ENCODE data around the gene COL12A1. TPM values are rescaled to one million over a fixed set of nuclear protein-coding genes. Genes with fewer than 3 reads are reported as not detected.
A peak's percentile ranks its signal among the peaks of the same experiment; 100 is the strongest.

Gene COL12A1
- total and polyA plus RNA-seq, 9 of the 15 experiments (the other 6 are each of a cell fraction or from before 2014, with no cell fraction given), result 0.11 TPM; not detected in 8

DNA sequence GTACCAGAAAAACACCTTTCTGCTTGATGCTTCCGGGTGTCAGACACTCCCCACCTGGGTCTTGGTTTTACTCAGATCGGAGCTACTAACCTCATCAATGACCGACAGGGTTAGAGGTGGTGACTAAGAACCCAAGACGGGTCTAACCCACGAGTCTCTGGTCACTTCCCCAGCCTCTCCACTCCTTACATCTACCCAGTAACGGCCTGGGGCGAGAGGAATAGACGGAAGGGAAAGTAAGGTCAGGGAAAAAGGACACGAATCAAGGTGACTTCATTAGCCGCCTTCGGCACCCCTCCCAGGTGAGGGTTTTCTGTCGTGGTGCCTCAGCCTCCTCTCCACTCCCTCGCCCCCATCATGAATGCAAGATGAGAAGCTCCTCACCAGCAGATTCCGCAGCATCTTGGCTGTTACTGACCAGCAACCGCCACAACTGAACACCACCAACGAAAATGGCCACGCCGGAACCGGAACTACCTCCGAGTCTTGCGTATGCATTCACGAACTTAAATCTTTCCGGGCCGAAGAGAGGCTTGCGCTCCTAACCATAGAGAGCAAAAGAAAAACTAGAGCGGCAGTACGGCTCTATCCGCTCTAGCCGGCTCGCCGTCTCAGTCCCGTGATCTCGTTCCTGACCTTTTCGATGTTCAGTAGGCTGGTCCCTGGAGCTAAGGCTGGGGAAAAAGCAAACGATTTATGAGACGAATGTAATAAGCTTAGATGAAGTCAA is 37.6 kb upstream of the COL12A1 start, which contains the start of gene COX7A2 (continued):
- TF ChIP-seq, protein P1, sequence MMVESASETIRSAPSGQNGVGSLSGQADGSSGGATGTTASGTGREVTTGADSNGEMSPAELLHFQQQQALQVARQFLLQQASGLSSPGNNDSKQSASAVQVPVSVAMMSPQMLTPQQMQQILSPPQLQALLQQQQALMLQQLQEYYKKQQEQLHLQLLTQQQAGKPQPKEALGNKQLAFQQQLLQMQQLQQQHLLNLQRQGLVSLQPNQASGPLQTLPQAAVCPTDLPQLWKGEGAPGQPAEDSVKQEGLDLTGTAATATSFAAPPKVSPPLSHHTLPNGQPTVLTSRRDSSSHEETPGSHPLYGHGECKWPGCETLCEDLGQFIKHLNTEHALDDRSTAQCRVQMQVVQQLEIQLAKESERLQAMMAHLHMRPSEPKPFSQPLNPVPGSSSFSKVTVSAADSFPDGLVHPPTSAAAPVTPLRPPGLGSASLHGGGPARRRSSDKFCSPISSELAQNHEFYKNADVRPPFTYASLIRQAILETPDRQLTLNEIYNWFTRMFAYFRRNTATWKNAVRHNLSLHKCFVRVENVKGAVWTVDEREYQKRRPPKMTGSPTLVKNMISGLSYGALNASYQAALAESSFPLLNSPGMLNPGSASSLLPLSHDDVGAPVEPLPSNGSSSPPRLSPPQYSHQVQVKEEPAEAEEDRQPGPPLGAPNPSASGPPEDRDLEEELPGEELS (CRISPR knock-in tag; IDR thresholded peaks at IDR 0.05; ENCODE audit: borderline replicate concordance), result no peak
- no peak for TF ChIP-seq CHCHD3 (CRISPR knock-in tag; IDR thresholded peaks at IDR 0.05)
- peak; percentile 81 for TF ChIP-seq MYBL2 (IDR thresholded peaks at IDR 0.05; ENCODE audit: low read depth)
- TF ChIP-seq MYBL2 (CRISPR knock-in tag; IDR thresholded peaks at IDR 0.05; ENCODE audit: borderline replicate concordance), result no peak
- no peak for TF ChIP-seq KLF10 (CRISPR knock-in tag; IDR thresholded peaks at IDR 0.05)
- no peak for TF ChIP-seq KHSRP (IDR thresholded peaks at IDR 0.05)
- no peak for TF ChIP-seq ZNF121 (CRISPR knock-in tag; conservative IDR thresholded peaks at IDR 0.05)
- peak in 1 of 2 experiments; percentile 48; a peak in 1 of 4 replicates for TF ChIP-seq SIN3A (IDR thresholded peaks at IDR 0.05; ENCODE audit: borderline replicate concordance in 2 of 2, control insufficient read depth in 1 of 2, low read depth in 2 of 2, low read length in 2 of 2)
- TF ChIP-seq ZNF444 (CRISPR knock-in tag; IDR thresholded peaks at IDR 0.05), result no peak
- peak; percentile 13 for TF ChIP-seq NEUROD1 (IDR thresholded peaks at IDR 0.05; ENCODE audit: borderline replicate concordance, low read depth, low read length, partially characterized antibody)
- no peak for TF ChIP-seq RUNX1 (IDR thresholded peaks at IDR 0.05; ENCODE audit: low read depth)
- no peak for TF ChIP-seq RFX1 (IDR thresholded peaks at IDR 0.05)
- TF ChIP-seq WHSC1 (IDR thresholded peaks at IDR 0.05; ENCODE audit: low read length), result no peak
- TF ChIP-seq PCBP1 (IDR thresholded peaks at IDR 0.05; ENCODE audit: low read depth, low read length, poor library complexity, severe bottlenecking), result no peak
- no peak for TF ChIP-seq SRSF3 (IDR thresholded peaks at IDR 0.05; ENCODE audit: insufficient read depth, low read length)
- TF ChIP-seq SRF (CRISPR knock-in tag; IDR thresholded peaks at IDR 0.05), result peak in 1 of 2 experiments; percentile 82; a peak in 2 of 4 replicates
- no peak for TF ChIP-seq ZNF224 (CRISPR knock-in tag; IDR thresholded peaks at IDR 0.05)
- peak; percentile 72; the same call in 1 of the 2 replicates for TF ChIP-seq ZKSCAN8 (CRISPR knock-in tag; IDR thresholded peaks at IDR 0.05)
- TF ChIP-seq FOXA3 (CRISPR knock-in tag; conservative IDR thresholded peaks at IDR 0.05 in 1 of 2, IDR thresholded peaks at IDR 0.05 in 1 of 2), result no peak
- no peak; the same call in 1 of the 2 replicates for TF ChIP-seq MXI1 (IDR thresholded peaks at IDR 0.05; ENCODE audit: low read depth, low read length)
- TF ChIP-seq, protein P2, sequence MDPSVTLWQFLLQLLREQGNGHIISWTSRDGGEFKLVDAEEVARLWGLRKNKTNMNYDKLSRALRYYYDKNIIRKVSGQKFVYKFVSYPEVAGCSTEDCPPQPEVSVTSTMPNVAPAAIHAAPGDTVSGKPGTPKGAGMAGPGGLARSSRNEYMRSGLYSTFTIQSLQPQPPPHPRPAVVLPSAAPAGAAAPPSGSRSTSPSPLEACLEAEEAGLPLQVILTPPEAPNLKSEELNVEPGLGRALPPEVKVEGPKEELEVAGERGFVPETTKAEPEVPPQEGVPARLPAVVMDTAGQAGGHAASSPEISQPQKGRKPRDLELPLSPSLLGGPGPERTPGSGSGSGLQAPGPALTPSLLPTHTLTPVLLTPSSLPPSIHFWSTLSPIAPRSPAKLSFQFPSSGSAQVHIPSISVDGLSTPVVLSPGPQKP (CRISPR knock-in tag; IDR thresholded peaks at IDR 0.05), result no peak
- no peak for TF ChIP-seq MAFG (tag; conservative IDR thresholded peaks at IDR 0.05)
- no peak; the same call in 1 of the 2 replicates for TF ChIP-seq ZNF24 (IDR thresholded peaks at IDR 0.05)
- TF ChIP-seq HOXB6 (CRISPR knock-in tag; IDR thresholded peaks at IDR 0.05; ENCODE audit: borderline replicate concordance), result no peak
- no peak for TF ChIP-seq COPS2 (conservative IDR thresholded peaks at IDR 0.05)
- TF ChIP-seq MYC (IDR thresholded peaks at IDR 0.05; ENCODE audit: low read depth, low read length), result peak; percentile 47; the same call in 1 of the 2 replicates
- TF ChIP-seq MYC (CRISPR knock-in tag; IDR thresholded peaks at IDR 0.05; ENCODE audit: borderline replicate concordance, low read depth), result no peak
- TF ChIP-seq MAFF (IDR thresholded peaks at IDR 0.05; ENCODE audit: low read length), result no peak

All from K562 (cell line).